Measurements from ENCODE around the gene NARS2.

The NARS2 gene

DNA sequence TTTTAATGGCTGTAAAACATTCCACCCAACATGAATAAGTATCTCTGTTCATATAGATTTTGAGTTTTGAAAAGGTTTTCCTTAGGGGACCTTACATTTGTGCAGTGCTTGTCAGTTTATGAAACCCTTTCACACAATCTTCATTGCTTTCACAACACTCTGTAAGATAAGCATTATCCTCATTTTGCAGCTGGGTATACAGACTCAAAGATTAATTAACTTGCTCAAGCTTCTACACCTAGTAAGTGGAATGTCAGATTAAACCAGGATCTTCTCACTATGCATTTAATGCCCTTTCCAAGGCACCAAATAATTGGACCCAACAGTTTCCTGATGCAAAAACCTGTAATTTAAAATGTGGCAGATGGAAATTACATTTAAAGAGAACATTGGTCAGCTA is 145.5 kb downstream of the NARS2 start:
- H3K27ac ChIP-seq (ENCODE audit: low read depth, low read length): no peak overlapping the region
- H3K4me3 ChIP-seq (ENCODE audit: low read length): no peak overlapping the region
- TF ChIP-seq EZH2phosphoT487 (IDR thresholded peaks at IDR 0.05; ENCODE audit: borderline replicate concordance, low read length): no peak
- TF ChIP-seq, protein P1, sequence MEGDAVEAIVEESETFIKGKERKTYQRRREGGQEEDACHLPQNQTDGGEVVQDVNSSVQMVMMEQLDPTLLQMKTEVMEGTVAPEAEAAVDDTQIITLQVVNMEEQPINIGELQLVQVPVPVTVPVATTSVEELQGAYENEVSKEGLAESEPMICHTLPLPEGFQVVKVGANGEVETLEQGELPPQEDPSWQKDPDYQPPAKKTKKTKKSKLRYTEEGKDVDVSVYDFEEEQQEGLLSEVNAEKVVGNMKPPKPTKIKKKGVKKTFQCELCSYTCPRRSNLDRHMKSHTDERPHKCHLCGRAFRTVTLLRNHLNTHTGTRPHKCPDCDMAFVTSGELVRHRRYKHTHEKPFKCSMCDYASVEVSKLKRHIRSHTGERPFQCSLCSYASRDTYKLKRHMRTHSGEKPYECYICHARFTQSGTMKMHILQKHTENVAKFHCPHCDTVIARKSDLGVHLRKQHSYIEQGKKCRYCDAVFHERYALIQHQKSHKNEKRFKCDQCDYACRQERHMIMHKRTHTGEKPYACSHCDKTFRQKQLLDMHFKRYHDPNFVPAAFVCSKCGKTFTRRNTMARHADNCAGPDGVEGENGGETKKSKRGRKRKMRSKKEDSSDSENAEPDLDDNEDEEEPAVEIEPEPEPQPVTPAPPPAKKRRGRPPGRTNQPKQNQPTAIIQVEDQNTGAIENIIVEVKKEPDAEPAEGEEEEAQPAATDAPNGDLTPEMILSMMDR (IDR thresholded peaks at IDR 0.05; ENCODE audit: low read depth, low read length, poor library complexity, severe bottlenecking): no peak
- H3K4me1 ChIP-seq (ENCODE audit: control insufficient read depth, low read length): peaks cover 34% of the 10 kb centered on the region
- H3K9me2 ChIP-seq (replicated peaks; ENCODE audit: control insufficient read depth, low read length): no peaks in the 10 kb centered on the region
- no peak overlapping the region for H3K4me2 ChIP-seq (ENCODE audit: low read length)
- H3F3A ChIP-seq (ENCODE audit: control insufficient read depth, insufficient read depth): no peaks in the 10 kb centered on the region
- H3K27me3 ChIP-seq (ENCODE audit: control insufficient read depth, low read length): no peaks in the 10 kb centered on the region
- H4K20me1 ChIP-seq (ENCODE audit: control insufficient read depth, insufficient read depth, low read depth, low read length): no peaks in the 10 kb centered on the region
- no peaks in the 10 kb centered on the region for H3K36me3 ChIP-seq (ENCODE audit: control insufficient read depth, low read length)
- no peaks in the 10 kb centered on the region for H3K79me2 ChIP-seq (ENCODE audit: control insufficient read depth, low read length)
- no peaks in the 10 kb centered on the region for H3K9me3 ChIP-seq (ENCODE audit: control insufficient read depth, insufficient read depth, low read length)

DNA sequence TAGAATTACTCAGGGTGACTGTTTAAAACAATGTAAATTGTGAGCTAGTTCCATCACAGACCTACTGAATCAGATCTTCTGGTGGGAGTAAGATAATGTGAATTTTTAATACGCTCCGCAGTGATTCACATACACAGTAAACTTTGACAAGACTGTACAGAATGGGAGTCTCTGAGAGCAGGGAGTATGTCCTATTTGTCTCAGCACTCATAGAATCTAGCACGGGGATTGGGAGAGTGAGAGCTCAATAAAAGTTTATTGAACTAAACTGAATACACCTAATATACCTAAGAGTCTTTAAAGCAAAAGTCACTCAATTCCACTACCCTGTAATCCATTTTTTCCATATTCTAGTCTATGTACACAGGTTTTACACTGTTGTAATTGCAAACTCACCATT is 145.9 kb downstream of the NARS2 start:
- Histone ChIP-seq H3K27me3 (ENCODE audit: control insufficient read depth, low read length) (no peaks in the 10 kb centered on the region), H3K4me2 (ENCODE audit: low read length) (peak overlapping the region; percentile 49), H3F3A (ENCODE audit: control insufficient read depth, insufficient read depth) (no peaks in the 10 kb centered on the region), H3K79me2 (ENCODE audit: control insufficient read depth, low read length) (no peaks in the 10 kb centered on the region), H3K4me1 (ENCODE audit: control insufficient read depth, low read length) (peaks cover 35% of the 10 kb centered on the region), H3K4me3 (ENCODE audit: low read length) (no peak overlapping the region), H3K9me3 (ENCODE audit: control insufficient read depth, insufficient read depth, low read length) (no peaks in the 10 kb centered on the region), H4K20me1 (ENCODE audit: control insufficient read depth, insufficient read depth, low read depth, low read length) (no peaks in the 10 kb centered on the region), H3K27ac (ENCODE audit: low read depth, low read length) (no peak overlapping the region), H3K9me2 (replicated peaks; ENCODE audit: control insufficient read depth, low read length) (no peaks in the 10 kb centered on the region), H3K36me3 (ENCODE audit: control insufficient read depth, low read length) (no peaks in the 10 kb centered on the region)
- TF ChIP-seq, protein P1 (IDR thresholded peaks at IDR 0.05; ENCODE audit: low read depth, low read length, poor library complexity, severe bottlenecking): no peak
- no peak for TF ChIP-seq EZH2phosphoT487 (IDR thresholded peaks at IDR 0.05; ENCODE audit: borderline replicate concordance, low read length)

DNA sequence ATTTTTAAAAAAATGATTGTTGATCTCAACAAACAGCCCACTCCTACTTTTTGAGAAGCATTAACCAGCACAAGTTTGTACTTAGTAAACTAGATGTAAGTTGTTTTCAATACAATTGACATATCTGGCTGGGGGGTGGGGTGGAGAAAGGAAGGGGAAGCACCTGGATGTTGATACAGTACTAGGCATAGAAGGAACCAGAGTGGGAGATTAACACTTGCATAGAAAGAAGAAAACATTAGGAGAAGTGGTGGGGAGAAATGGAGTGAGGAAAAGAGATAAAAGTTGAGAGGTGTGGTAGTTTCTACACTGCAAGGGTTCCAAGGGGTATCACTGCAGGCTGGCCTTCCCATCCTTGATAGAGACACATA is 146.4 kb downstream of the NARS2 start:
- peak overlapping the region; percentile 49 for H3K4me2 ChIP-seq (ENCODE audit: low read length)
- H3K4me1 ChIP-seq (ENCODE audit: control insufficient read depth, low read length): peaks cover 35% of the 10 kb centered on the region
- no peaks in the 10 kb centered on the region for H3K9me2 ChIP-seq (replicated peaks; ENCODE audit: control insufficient read depth, low read length)
- H3K9me3 ChIP-seq (ENCODE audit: control insufficient read depth, insufficient read depth, low read length): no peaks in the 10 kb centered on the region
- H3K27me3 ChIP-seq (ENCODE audit: control insufficient read depth, low read length): no peaks in the 10 kb centered on the region
- H3F3A ChIP-seq (ENCODE audit: control insufficient read depth, insufficient read depth): no peaks in the 10 kb centered on the region
- H3K27ac ChIP-seq (ENCODE audit: low read depth, low read length): no peak overlapping the region
- no peaks in the 10 kb centered on the region for H3K79me2 ChIP-seq (ENCODE audit: control insufficient read depth, low read length)
- H3K36me3 ChIP-seq (ENCODE audit: control insufficient read depth, low read length): no peaks in the 10 kb centered on the region
- H3K4me3 ChIP-seq (ENCODE audit: low read length): peak overlapping the region; percentile 28; the same call in 1 of the 2 replicates
- no peaks in the 10 kb centered on the region for H4K20me1 ChIP-seq (ENCODE audit: control insufficient read depth, insufficient read depth, low read depth, low read length)
- TF ChIP-seq EZH2phosphoT487 (IDR thresholded peaks at IDR 0.05; ENCODE audit: borderline replicate concordance, low read length): no peak
- TF ChIP-seq, protein P1 (IDR thresholded peaks at IDR 0.05; ENCODE audit: low read depth, low read length, poor library complexity, severe bottlenecking): no peak
